ENCODE results near the gene ZNF335. TPM values are rescaled to one million over a fixed set of nuclear protein-coding genes. Genes with fewer than 3 reads are reported as not detected.
"Not testable (repeated sequence)": the region's sequence is repeated elsewhere in the genome, so short reads cannot be mapped to it uniquely, and the experiment has no call there.

ZNF335 gene
- total RNA-seq, 6 donors from 2014 or later = 17.4 to 41.9 (median 23.0) TPM

GRCh38 chr20:45959126-45959525, 12.9 kb downstream of the ZNF335 start:
- Histone ChIP-seq H3K27ac (no peak overlapping the region), H3K27me3 (no peaks in the 10 kb centered on the region), H3K36me3 (peaks cover 49 to 89% (median 74%) of the 10 kb centered on the region in 4 donors), H3K4me3 (no peak overlapping the region), H3K9me3 (no peaks in the 10 kb centered on the region), H3K4me1 (no peaks in the 10 kb centered on the region)
- WGBS, 2 donors = 92 to 97% methylated on average over 16 of the region's 16 CpGs
- no peak for ATAC-seq (ENCODE audit: low FRiP score in 2 of 2)
- no peak for DNase-seq
- TF ChIP-seq POLR2AphosphoS5 (IDR thresholded peaks at IDR 0.05) = no peak
- no peak for TF ChIP-seq CTCF (IDR thresholded peaks at IDR 0.05)
- TF ChIP-seq POLR2A (IDR thresholded peaks at IDR 0.05) = no peak
- no peak for TF ChIP-seq EP300 (IDR thresholded peaks at IDR 0.05)

- no peaks in the 10 kb centered on the region for H3K9me3 ChIP-seq
- DNase-seq (no peak), ATAC-seq (ENCODE audit: low FRiP score in 2 of 2) (no peak)
- TF ChIP-seq EP300 (IDR thresholded peaks at IDR 0.05) (no peak), POLR2AphosphoS5 (IDR thresholded peaks at IDR 0.05) (no peak), POLR2A (IDR thresholded peaks at IDR 0.05) (no peak), CTCF (IDR thresholded peaks at IDR 0.05) (no peak)
- peaks cover 45 to 89% (median 72%) of the 10 kb centered on the region in 4 donors for H3K36me3 ChIP-seq
- H3K27me3 ChIP-seq = no peaks in the 10 kb centered on the region
- H3K27ac ChIP-seq = no peak overlapping the region
- 93 to 100% methylated on average over 4 of the region's 4 CpGs for WGBS, 2 donors
- H3K4me3 ChIP-seq = no peak overlapping the region
- H3K4me1 ChIP-seq = no peaks in the 10 kb centered on the region
Observed at GRCh38 chr20:45958593-45958992, 13.4 kb downstream of the ZNF335 start.

GRCh38 chr20:45957021-45957941, 14.7 kb downstream of the ZNF335 start:
- Histone ChIP-seq H3K4me3 (no peak overlapping the region), H3K36me3 (peaks cover 40 to 90% (median 76%) of the 10 kb centered on the region in 4 donors), H3K27ac (no peak overlapping the region), H3K27me3 (no peaks in the 10 kb centered on the region), H3K4me1 (no peaks in the 10 kb centered on the region), H3K9me3 (no peaks in the 10 kb centered on the region)
- 85 to 91% methylated on average over 15 to 19 of the region's 19 CpGs for WGBS, 2 donors
- TF ChIP-seq EP300 (IDR thresholded peaks at IDR 0.05) (no peak), POLR2AphosphoS5 (IDR thresholded peaks at IDR 0.05) (no peak), POLR2A (IDR thresholded peaks at IDR 0.05) (no peak), CTCF (IDR thresholded peaks at IDR 0.05) (no peak)
- no peak for ATAC-seq (ENCODE audit: low FRiP score in 2 of 2)
- no peak for DNase-seq

- WGBS, 2 donors = 92 to 95% methylated on average over 10 of the region's 10 CpGs
Observed at GRCh38 chr20:45956326-45956725, 15.7 kb downstream of the ZNF335 start.

GRCh38 chr20:45953672-45954071, 18.3 kb downstream of the ZNF335 start:
- H3K27me3 ChIP-seq = no peaks in the 10 kb centered on the region
- H3K9me3 ChIP-seq = no peaks in the 10 kb centered on the region
- WGBS, 2 donors = 85 to 90% methylated on average over 5 to 7 of the region's 9 CpGs
- no peak overlapping the region for H3K27ac ChIP-seq
- TF ChIP-seq POLR2A (IDR thresholded peaks at IDR 0.05) (no peak), CTCF (IDR thresholded peaks at IDR 0.05) (no peak), EP300 (IDR thresholded peaks at IDR 0.05) (no peak), POLR2AphosphoS5 (IDR thresholded peaks at IDR 0.05) (no peak)
- H3K4me1 ChIP-seq = no peaks in the 10 kb centered on the region
- H3K4me3 ChIP-seq = no peak overlapping the region
- peaks cover 31 to 90% (median 75%) of the 10 kb centered on the region in 4 donors for H3K36me3 ChIP-seq
- ATAC-seq (ENCODE audit: low FRiP score in 2 of 2) (no peak), DNase-seq (no peak)

More at GRCh38 chr20:45956326-45956725, 15.7 kb downstream of the ZNF335 start:
- ATAC-seq (ENCODE audit: low FRiP score in 2 of 2); H3K9me3 ChIP-seq; H3K4me1 ChIP-seq; H3K27me3 ChIP-seq; H3K4me3 ChIP-seq; H3K27ac ChIP-seq; DNase-seq: not testable (repeated sequence)
- H3K36me3 ChIP-seq = peaks cover 41 to 90% (median 76%) of the 10 kb centered on the region in 4 donors
